ENCODE results near the gene CRYZL1.
"Not testable (repeated sequence)": the region's sequence is repeated elsewhere in the genome, so short reads cannot be mapped to it uniquely, and the experiment has no call there.

The CRYZL1 gene

DNA sequence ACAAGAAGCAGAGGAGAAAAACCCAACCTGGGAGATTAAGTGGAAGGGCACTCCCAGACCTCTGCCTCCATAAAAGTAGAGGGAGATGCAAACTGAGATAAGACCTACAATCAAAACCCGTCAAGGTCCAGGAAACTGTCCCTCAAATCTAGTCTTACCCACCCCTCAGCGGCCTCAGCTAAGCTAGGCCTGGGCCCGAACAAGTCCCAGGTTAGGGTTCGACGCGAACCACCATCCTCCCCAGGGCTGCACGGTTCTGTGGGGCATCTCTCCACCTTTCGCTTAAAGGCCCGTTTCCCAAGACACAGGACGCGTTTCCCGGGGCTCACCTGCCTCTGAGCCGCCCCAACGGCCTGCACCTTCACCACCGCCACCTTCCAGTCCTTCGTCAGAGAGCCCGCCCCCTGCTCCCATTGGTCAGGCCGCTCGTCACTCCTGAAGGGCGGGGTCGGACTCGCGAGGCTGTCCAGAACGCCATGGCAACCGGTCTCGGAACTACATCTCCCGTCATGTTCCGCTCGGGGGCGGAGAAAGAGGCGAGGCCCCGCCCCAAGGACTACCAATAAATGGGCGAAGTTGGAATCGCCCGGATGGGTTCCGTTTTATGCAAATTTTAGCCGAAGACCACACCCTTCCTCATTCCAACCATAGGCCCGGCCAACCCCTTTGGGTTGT lies at the start of gene CRYZL1:
TSS of gene CRYZL1 (minus strand) at position 390 of the 675 bp plus-strand sequence. CDS start 10,190 bp downstream, outside the sequence.
- peak; percentile 99 for FAIRE-seq

GRCh38 chr21:33690874-33691273 lies 49.3 kb upstream of the CRYZL1 start:
- FAIRE-seq = no peak

DNA sequence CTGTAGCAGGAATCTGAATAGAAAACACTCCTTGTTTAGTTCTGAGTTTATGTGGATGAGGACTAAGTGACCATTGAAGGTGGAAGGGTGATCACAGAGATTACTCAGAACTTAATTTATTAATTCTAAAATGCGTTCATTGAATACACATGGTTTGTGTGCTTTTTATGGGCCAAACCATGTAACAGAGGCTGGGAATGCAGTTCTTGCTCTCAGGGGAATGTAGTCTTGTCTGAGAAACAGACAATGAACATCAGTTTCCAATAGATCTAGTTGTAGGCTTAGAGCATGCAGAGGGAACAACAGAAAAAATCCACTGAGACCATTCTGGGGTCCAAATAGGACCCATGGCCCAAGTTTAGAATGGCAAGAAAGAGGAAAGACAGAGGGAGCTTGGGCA lies 46.8 kb upstream of the CRYZL1 start:
- peak; percentile 86 for FAIRE-seq

DNA sequence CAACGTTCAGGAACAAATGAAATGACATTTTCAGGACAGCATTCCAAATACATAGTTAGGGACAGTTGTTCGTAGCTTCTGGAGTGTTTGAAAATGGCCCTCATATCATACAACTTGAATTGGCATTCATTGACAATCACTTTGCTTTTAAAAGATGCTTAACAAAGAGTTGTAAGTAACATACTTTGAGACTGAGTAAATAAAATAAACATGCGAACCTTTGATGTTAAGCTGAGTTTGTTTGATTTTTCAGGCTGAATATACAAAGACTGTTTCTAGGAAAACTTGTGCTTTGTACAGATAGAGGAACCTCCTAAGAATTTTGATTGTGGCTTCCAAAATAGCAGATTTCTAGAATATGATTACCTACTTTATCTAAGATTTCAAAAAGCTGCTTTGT lies 46.1 kb upstream of the CRYZL1 start:
- peak; percentile 15 for FAIRE-seq

- no peak for FAIRE-seq
Measured at GRCh38 chr21:33686386-33686785, 44.8 kb upstream of the CRYZL1 start.

GRCh38 chr21:33685613-33686197 lies 44.2 kb upstream of the CRYZL1 start:
- FAIRE-seq = peak; percentile 81

DNA sequence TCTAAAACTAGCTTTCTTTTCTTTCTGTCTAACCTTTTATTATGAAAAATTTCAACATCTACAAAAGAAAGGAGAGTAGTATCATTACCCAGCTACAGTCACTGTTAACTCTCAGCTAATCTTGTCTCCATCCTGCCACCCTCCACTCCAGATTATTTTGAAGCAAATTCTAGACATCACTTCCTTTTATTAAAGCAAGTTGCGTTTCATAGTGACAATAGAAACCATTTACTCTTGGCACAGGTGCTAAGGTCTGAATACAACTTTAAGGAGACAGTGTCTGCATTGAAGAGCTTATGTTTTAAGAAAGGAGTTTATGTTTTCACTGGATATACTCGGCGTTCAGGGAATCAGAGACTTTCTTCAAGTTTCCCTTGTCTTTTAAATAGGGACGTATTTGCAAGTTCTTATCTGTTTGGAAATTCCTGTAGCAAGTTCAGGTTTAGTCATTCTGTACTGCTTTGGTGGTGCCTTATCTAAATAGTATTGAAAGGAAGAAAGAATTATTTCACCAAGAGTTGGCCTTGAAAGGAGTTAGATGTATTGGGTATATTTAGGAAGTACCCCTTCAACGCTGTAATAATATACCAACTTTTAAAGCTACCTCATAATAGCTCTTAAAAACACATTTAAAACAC lies 43.5 kb upstream of the CRYZL1 start:
- no peak for FAIRE-seq

DNA sequence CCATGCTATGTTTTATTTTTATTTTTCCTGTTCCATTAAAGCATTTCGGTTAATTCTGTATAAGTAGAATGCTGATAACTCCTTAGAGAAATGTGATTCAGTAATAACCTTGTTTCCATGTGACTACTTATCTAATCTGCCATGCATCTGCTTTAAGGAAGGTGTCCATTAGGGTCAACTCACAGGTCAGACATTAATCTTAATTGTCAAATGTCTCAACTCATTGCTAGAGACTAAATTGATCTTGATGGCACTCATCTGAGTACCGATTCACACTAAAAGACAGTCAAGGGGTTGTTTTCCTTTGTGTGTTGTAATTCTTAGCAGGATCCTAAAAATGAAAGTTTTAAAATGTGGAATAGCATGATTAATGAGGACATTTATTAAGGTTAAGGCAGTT lies 42.5 kb upstream of the CRYZL1 start:
- no peak for FAIRE-seq

DNA sequence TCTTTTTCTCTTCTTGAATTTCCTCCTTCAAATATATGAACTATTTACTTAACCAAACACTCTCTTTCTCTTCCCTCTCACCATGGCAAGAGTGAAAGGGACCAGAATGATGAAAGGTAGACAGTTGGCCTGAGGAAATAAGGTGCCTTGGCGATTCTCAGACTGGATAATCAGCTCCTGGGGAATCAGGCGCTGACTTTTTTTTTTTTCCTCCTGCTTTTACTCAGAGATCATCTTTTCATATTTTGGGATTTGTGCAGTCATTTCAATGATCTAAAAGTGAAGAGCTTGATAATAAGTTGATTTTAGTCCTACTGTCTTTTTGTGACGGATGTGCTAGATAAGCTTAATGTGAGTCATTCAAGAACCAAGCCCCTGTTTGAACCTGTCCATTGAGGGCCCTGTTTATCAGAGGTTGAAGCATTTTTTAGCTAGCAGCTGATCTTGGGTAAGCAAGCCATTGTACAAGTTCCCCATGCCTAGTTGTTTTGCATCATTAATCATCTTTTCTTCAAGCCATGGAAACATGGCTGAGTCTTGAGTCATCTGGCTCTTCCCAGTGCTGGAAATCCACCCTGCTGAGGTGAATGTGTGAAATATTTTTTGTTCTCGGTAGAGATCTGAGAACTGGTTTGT lies 41.6 kb upstream of the CRYZL1 start:
- FAIRE-seq = no peak

DNA sequence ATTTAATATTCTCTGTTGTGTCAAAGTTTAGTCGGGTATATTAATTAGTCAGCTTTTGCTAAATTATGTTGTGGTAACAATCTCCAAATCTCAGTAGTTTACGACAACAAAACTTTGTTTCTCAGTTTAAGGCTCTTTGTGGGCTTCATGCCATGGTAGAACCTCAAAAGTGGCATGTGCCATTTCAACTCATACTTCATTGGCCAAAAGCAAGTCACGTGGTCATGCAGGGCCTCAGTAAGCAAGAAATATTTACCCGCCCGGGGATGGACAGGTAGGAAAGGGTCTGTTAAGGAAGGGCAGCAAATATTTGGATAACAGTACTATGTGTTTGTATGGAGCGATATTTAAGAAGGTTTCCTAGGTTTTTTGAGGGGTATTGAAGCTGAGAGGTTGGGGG lies 39.3 kb upstream of the CRYZL1 start:
- no peak for FAIRE-seq

- no peak for FAIRE-seq
Measured at GRCh38 chr21:33677450-33677849, 35.9 kb upstream of the CRYZL1 start.

GRCh38 chr21:33676666-33677065 lies 35.1 kb upstream of the CRYZL1 start:
- not testable (repeated sequence) for FAIRE-seq

GRCh38 chr21:33674226-33674625 lies 32.7 kb upstream of the CRYZL1 start:
- no peak for FAIRE-seq

GRCh38 chr21:33673473-33673872 lies 31.9 kb upstream of the CRYZL1 start:
- FAIRE-seq = no peak

DNA sequence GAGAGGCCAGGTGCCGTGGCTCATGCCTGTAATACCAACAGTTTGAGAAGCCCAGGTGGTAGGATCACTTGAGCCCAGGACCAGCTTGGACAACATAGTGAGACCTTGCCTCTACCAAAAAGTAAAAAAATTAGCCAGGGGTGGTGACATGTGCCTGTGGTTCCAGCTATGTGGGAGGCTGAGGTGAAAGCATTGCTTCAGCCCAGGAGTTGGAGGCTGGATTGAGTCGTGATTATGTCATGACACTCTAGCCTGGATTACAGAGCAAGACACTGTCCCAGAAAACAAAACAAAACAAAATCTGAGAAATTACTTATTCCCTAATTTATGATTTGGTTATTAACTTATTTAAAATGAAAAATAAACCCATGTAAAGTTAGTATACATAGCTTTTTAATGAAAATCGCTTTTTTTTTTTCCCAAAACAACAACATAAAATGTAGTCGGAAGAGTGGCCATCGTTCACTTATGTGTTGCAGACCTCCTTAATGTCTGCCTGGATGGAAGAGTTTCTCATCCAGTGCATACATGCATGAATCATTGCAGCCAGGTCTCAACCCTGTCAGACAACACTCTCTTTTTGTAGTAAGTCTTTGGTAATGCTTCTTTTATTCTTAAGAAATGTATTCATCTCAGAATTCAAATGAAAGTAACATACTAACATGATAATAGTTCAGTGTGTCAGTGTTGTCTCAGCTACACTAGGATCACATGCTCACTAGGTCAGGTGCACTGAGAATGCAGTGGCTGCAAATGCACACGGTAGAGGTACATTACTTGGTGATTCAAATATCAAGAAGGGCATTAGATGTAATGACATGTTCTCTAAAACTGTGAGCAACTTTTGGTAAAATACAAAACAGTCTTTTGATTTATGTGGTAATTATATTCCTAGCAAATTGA lies 28.8 kb upstream of the CRYZL1 start:
- no peak for FAIRE-seq

DNA sequence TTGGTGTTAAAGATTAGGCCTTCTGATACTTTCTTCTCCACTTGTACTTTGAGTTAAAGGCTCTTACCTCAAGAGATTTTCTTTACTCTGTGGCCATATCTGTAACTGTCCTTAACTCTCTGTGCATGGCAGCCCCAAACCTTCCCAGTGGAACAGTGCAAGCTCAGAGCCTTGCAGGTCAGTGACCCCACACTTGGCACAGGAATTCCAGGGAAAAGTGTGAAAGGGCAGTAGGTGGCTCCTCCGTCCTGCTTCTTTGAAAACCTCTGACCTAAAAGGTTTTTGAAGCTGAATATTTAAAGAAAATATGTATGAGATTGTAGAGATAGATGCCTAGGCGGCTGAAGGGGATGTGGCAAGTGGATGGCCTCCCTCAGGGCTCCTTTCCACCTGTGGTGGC lies 27.1 kb upstream of the CRYZL1 start:
- no peak for FAIRE-seq

GRCh38 chr21:33668180-33668579 lies 26.6 kb upstream of the CRYZL1 start:
- FAIRE-seq = no peak

DNA sequence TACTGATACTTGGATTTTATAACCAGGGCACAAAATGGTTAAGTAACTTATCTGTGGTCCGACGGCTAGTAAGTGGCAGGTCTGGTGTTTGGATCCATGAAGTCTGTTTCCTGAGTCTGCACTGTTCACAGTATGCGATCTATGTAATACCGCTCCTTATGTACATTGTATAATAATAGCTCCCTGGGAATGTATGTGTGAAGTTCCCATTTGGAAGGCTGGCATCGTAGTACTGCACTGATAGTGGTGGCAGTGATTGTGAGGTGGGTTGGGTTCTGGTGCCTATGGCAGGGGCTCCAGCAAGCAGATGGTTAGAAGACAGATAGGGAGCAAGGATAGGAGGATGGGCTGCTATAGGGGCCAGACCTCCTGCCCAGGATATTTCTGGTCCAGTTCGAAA lies 26.1 kb upstream of the CRYZL1 start:
- no peak for FAIRE-seq

DNA sequence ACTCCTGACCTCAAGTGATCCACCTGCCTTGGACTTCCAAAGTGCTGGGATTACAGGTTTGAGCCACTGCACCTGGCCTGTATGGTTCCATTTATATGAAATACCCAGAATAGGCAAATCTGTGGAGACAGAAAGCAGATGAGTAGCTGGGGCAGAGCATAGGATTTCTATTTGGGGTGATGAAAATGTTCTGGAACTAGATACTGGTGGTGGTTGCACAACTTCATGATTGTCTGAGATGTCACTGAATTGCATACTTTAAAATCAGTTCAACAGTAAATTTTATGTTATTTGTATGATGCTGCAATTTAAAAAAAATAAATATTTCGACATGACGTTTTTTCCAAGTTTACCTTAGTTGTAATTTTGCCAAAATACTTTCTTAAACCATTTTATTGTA lies 24.6 kb upstream of the CRYZL1 start:
- no peak for FAIRE-seq

- no peak for FAIRE-seq
Measured at GRCh38 chr21:33664135-33664534, 22.6 kb upstream of the CRYZL1 start.

DNA sequence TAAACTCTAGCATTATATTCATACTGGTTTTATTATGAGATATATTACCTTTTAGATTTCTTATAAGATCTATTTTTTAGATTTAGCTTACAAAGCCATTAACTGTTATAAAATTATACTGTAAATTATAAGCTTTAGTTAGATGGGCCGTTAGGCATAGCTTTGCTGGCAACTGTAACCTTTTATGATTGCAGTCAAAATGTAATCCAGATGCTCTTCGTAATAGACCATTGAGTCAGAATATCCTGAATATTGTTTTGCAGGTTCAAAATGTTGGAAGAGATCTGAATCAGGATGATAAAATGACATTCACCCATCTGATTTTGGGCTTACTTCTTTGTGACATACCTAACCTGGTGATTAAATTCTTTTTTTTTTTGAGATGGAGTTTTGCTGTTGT lies 21.7 kb upstream of the CRYZL1 start:
- FAIRE-seq = peak; percentile 23

GRCh38 chr21:33662046-33662445 lies 20.5 kb upstream of the CRYZL1 start:
- FAIRE-seq = no peak

DNA sequence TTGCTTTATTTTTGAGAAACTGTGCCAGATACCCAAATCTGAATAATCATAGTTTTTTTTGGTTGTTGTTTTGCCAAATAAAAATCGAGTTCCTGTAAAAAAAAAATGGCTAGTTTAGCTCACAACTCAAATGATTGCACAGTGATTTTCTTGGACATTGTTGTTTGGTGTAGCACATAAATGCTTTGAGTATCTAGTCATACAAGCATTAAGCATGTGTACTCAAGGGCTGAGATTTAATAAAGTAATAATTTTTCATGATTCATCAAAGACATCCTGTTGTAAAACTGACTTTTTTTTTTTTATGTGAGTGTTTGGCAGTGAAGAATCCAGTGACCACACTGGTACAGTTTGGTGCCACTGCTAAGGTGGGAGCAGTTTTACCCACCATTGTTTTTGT lies 19.6 kb upstream of the CRYZL1 start:
- FAIRE-seq = no peak

Measured in endometrium (tissue), 2 donors.